GM19239 (cell line): Measurements from ENCODE around the gene ACAD8.
A peak's percentile ranks its signal among the peaks of the same experiment; 100 is the strongest.
"Not testable (repeated sequence)": the region's sequence is repeated elsewhere in the genome, so short reads cannot be mapped to it uniquely, and the experiment has no call there.

Experiments used
- DNase-seq: peaks from one replicate; pipeline ENCODE4 v3.0.0; 2011; ENCODE audit warnings: low spot score; ENCODE audit not compliant: insufficient read length
- FAIRE-seq: peaks from 2 replicates; lab custom pipeline; 2011; peaks lifted over from hg19 to GRCh38; lab: Jason Lieb, UNC

Gene ACAD8

GRCh38 chr11:134264966-134265764 is 11.8 kb downstream of the ACAD8 start:
- no peak for FAIRE-seq
- no peak for DNase-seq

DNA sequence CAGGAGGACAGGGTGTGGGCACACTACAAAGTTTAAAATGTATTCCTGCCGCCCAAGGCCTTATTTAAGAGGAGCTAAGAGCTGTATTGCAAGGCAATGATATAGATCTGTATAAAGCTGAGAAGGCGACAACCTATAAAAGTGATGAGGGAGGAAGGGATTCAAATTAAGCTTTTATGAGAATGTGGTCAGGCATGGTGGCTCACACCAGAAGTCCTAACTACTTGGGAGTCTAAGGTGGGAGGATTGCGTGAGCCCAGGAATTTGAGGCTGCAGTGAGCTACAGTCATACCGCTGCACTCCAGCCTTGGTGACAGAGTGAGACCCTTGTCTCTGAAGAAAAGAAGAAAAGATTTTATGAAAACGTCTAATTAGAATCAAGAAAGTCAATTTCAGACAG is 13.1 kb downstream of the ACAD8 start:
- FAIRE-seq (no peak), DNase-seq (no peak)

GRCh38 chr11:134266841-134267251 is 13.5 kb downstream of the ACAD8 start:
- no peak for FAIRE-seq
- no peak for DNase-seq

DNA sequence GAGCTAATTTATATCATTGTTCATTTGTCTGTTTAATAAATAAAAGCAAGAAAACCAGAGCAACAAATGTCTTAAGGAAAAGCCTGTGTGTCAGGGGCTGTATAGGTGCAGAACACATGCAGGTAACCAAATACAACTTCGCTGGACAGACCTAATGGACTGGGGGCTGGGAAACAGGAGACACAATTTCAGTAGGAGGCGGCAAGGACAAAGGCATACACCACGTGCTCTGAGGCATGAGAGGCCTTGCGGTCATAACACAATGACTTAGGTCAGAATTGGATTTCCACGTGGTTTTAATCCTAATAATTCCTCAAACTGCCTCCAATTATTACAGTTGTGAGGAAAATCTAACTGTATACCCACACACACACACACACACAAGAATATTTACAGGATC is 14.1 kb downstream of the ACAD8 start:
- no peak for DNase-seq
- FAIRE-seq, result no peak

- DNase-seq, result no peak
- FAIRE-seq, result no peak
Observed at GRCh38 chr11:134267966-134268365, 14.6 kb downstream of the ACAD8 start.

DNA sequence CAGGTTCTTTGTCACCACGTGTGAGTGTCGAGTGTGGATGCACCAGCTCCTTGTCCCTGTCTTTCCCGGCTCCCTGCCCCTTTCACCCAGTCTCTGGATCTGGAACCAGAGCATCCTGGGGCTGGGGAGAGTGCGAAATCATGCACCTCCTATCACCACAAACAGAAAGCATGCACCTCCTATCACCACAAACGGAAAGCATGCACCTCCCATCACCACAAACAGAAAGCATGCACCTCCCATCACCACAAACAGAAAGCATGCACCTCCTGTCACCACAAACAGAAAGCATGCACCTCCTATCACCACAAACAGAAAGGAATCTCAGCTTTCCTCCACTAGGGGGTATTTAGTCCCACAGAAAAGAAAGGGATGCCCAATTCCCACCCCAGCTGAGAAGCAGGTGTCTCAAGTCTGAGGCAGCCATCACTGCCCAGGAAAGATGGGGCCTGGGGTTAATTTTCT is 16.9 kb downstream of the ACAD8 start:
- no peak for FAIRE-seq
- no peak for DNase-seq

- DNase-seq (no peak), FAIRE-seq (no peak)
Observed at GRCh38 chr11:134271978-134272377, 18.6 kb downstream of the ACAD8 start.

DNA sequence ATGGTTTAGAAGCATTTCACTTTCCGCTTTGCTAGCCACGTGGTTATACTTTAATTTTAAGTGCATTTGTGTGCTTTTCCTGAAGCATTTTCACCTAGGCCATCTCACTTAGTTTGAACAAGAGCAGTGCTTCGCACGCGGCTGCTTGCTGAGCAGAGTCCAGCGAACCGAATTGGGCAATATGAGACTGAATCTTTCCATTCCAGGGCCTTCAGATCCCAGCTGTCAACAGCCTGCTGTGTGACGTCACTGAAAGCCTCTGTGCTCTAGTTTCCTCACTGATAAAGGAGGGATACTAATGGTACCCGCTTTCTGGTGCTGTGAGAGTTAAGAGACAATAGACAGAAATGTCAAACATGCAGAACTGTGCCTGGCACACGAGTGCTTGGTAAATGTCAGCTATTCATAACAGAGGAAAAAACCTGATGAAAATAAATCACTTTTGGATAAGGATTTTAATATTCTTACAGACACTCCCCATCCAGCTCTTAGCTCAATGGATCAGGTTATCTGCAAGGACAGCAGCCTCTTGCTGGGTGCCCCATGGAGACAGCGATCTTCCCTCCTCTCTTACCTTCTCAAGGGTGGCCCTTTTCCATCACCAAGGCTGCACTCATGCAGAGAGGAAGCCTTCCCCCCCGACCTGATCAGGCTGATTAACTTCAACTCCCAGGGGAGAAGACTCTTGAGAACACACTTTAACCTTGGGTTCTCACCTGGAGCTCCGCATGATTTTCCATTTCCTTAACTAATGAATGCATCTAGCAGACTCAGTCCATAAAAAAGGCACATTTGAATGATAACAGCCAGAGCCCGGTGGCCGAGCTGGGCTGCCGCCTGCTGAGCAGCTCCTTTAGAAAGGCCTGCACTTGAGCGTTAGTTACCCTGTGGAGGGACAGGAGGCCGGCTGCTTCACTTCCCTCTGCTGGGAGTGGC is 19.3 kb downstream of the ACAD8 start:
- no peak for DNase-seq
- no peak for FAIRE-seq

DNA sequence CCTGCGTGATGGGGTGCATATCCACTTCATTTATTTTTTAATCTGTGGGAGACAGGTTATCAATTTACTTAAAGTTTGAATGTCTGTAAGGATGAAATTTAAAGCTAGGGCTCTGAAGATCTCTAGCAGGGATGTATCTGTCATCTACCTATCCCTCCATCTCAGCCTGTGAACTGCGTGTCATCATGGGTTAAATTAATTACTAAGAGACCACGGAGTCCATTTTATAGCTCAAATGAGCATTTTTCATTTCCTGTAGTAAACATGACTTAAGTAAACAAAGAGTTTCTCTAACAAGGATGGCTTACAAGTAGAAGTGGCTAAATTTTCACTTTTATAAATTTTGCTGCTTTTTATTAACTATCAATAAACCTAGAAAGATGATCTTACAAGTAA is 19.9 kb downstream of the ACAD8 start:
- no peak for DNase-seq
- no peak for FAIRE-seq

DNA sequence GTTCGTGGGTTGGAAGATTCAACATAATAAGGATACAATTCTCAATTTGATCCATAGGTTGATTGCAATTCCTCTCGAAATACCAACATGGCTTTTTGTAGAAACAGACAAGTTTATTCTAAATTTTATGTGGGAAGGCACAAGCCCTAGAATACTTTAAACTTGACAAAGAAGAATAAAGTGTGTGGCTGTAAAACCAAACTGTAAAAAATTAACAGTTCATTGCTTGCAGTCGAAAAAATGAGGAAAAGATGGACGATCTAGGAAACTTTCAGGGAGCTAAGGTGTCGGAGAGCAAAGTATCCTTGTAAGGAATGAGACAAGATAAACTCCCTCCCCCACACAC is 21.8 kb downstream of the ACAD8 start:
- no peak for FAIRE-seq

GRCh38 chr11:134275534-134276395 is 22.4 kb downstream of the ACAD8 start, which contains the start of gene GLB1L3:
TSS of gene GLB1L3 (plus strand) at chr11:134276379. CDS start at chr11:134276741, 362 bp downstream.
- no peak for FAIRE-seq

More for the DNA sequence above, 21.8 kb downstream of the ACAD8 start:
- DNase-seq, result no peak

DNA sequence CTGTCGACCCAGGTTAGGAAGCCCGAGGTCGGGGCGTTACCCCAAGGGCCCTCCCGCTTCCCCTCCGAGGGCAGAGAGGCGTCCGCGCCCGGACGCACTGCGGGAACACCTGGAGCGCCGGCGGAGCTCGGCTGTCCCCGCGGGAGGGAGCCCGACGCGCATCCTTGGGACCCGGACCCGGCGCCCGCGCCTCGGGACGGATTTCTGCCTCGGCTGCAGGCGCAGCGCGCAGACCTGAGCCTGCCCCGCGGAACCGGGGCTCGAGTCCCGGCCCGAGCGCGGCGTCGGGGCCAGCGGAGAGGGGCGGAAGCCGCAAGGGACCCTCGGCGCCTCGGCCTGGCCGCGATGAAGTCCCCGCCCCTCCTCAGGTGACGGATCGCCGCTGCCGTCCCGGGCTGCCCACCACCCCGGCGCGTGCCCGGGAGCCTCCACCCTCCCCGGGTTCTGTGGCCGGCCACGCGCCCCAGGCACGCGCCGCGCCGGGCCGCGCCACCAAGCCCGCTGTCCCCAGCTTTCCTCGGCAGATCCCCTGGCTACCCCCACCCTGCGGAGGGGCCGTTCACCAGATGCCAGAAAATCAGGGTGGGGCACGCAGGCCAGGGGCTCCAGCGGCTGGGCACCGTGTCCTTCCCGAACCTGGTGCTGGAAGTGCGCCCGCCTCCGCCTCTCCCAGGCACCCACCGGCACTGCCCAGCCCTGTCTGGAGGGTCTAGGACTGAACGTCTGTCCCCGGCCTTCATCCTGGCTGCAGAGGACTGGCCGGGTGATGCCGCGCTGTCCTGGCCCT is 23.2 kb downstream of the ACAD8 start:
- FAIRE-seq (no peak), DNase-seq (no peak)

More at GRCh38 chr11:134275534-134276395, 22.4 kb downstream of the ACAD8 start, which contains the start of gene GLB1L3:
- no peak for DNase-seq

- FAIRE-seq, result peak; percentile 26
Observed at GRCh38 chr11:134277183-134278001, 24.0 kb downstream of the ACAD8 start.

DNA sequence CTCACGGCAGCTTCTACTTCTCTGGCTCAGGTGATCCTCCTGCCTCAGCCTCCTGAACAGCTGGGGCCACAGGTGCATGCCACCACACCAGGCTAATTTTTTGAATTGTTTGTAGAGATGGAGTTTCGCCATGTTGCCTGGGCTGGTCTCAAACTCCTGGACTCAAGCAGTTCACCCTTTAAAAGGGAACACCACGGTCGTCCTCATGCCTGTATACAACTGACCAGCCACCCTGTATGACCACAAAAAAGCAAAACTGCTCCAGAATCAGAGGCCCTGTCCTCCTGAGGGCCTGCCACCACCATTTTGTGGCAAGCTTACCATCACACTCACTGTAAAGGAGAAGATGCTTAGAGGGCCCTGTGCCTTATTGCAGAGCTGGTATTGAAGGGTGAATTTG is 25.0 kb downstream of the ACAD8 start:
- FAIRE-seq, result no peak

More at GRCh38 chr11:134277183-134278001, 24.0 kb downstream of the ACAD8 start:
- DNase-seq, result no peak

DNA sequence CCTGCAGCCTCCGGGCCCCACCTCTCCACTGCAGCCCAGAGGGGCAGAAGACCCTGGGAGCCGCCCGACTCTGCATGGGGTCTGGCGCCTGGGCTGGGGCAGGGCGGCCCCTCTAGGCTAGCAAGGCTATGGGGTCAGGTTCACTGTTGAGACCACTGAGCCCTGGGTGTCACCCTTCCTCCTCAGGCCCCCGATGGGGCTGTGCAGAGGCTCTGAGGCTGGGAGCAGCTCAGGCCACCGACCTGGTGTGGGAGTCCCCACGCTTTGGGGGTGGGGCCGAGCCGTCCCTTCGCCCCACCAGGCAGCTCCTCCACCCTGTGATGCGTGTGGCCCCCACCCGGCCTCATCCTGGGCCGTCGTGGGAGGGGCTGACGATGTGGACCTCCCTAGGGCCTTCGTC is 28.3 kb downstream of the ACAD8 start:
- FAIRE-seq, result not testable (repeated sequence)

More for the DNA sequence above, 25.0 kb downstream of the ACAD8 start:
- DNase-seq, result no peak

GRCh38 chr11:134282121-134283045 is 29.0 kb downstream of the ACAD8 start:
- FAIRE-seq (no peak), DNase-seq (no peak)

More for the DNA sequence above, 28.3 kb downstream of the ACAD8 start:
- DNase-seq, result not testable (repeated sequence)
